SK-N-SH (cell line): Measurements from ENCODE around the gene SMAD2. TPM values are rescaled to one million over a fixed set of nuclear protein-coding genes. Genes with fewer than 3 reads are reported as not detected.

Source experiments
- CTCF ChIA-PET: fragments of 300-600, 350-600 bp; formaldehyde crosslinking; extraction: SDS; loops from one replicate; lab custom pipeline; 2021; lab: Yijun Ruan, JAX
- POLR2A ChIA-PET: fragments of 350-600 bp; sonication (Branson Sonifier 250); formaldehyde crosslinking; extraction: SDS; loops from one replicate; lab custom pipeline; 2020; ENCODE audit warnings: antibody characterized with exemption, inconsistent platforms; lab: Yijun Ruan, JAX
- DNase-seq: peaks from one replicate; pipeline ENCODE4 v3.0.0; 2012
- H2AFZ ChIP-seq: fragments of 200-600 bp; sonication (generic); 2 replicates; pipeline ENCODE4 v1.8.1; 2016; ENCODE audit warnings: antibody characterized with exemption, mild to moderate bottlenecking, low read depth
- H3F3A ChIP-seq: fragments of 200-600 bp; sonication (generic); replicated peaks from 2 replicates; pipeline ENCODE3; 2016; ENCODE audit warnings: antibody characterized with exemption, mild to moderate bottlenecking; ENCODE audit not compliant: insufficient read depth
- H3K27ac ChIP-seq, 2 experiments: fragments of 200-500 bp in 1 of 2; fragments of 200-600 bp in 1 of 2; sonication (Bioruptor generic) in 1 of 2; sonication (generic), shearing (Covaris generic) in 1 of 2; 2 replicates each; pipeline versions ENCODE4 v1.5.1 to v1.6.1; 2014 to 2016; ENCODE audit warnings: low read depth in 2 of 2, inconsistent platforms in 1 of 2, low read length in 1 of 2, mild to moderate bottlenecking in 1 of 2, mixed read lengths in 1 of 2
- H3K27me3 ChIP-seq: fragments of 200-600 bp; sonication (generic), shearing (Covaris generic); 2 replicates; pipeline ENCODE4 v1.6.1; 2016; ENCODE audit warnings: mixed run types; ENCODE audit not compliant: insufficient read depth
- H3K36me3 ChIP-seq, 2 experiments: fragments of 200-500 bp in 1 of 2; fragments of 200-600 bp in 1 of 2; sonication (Bioruptor generic) in 1 of 2; sonication (generic) in 1 of 2; replicated peaks in 1 of 2; 2 replicates each; pipeline versions ENCODE3 to v1.5.1; 2014 to 2016; ENCODE audit warnings: low read length in 1 of 2, mild to moderate bottlenecking in 1 of 2; ENCODE audit not compliant: insufficient read depth in 2 of 2, control insufficient read depth in 1 of 2
- H3K4me1 ChIP-seq, 2 experiments: fragments of 200-500 bp in 1 of 2; fragments of 200-600 bp in 1 of 2; sonication (Bioruptor generic) in 1 of 2; sonication (generic), shearing (Covaris generic) in 1 of 2; 2 replicates each; pipeline versions ENCODE4 v1.5.1 to v1.6.1; 2014 to 2016; ENCODE audit warnings: low read depth in 1 of 2, low read length in 1 of 2, mixed run types in 1 of 2; ENCODE audit not compliant: insufficient read depth in 2 of 2, control insufficient read depth in 1 of 2
- H3K4me2 ChIP-seq: fragments of 200-600 bp; sonication (generic), shearing (Covaris generic); 2 replicates; pipeline ENCODE4 v1.6.1; 2017; ENCODE audit warnings: mixed run types
- H3K4me3 ChIP-seq, 2 experiments: fragments of 200-500 bp in 1 of 2; fragments of 200-600 bp in 1 of 2; sonication (Bioruptor generic) in 1 of 2; sonication (generic), shearing (Covaris generic) in 1 of 2; 2 replicates each; pipeline versions ENCODE4 v1.5.1 to v1.8.1; 2014 to 2016; ENCODE audit warnings: low read depth in 2 of 2, inconsistent platforms in 1 of 2, low read length in 1 of 2, mild to moderate bottlenecking in 1 of 2, mixed read lengths in 1 of 2, moderate library complexity in 1 of 2
- H3K79me2 ChIP-seq: fragments of 200-600 bp; sonication (generic); 2 replicates; pipeline ENCODE4 v1.8.1; 2017; ENCODE audit warnings: mild to moderate bottlenecking; ENCODE audit not compliant: insufficient read depth
- H3K9ac ChIP-seq: fragments of 200-600 bp; sonication (generic); 2 replicates; pipeline ENCODE4 v1.6.1; 2017; ENCODE audit warnings: mixed run types
- H3K9me2 ChIP-seq: fragments of 200-600 bp; sonication (generic); 2 replicates; pipeline ENCODE4 v1.6.1; 2017; ENCODE audit warnings: mixed run types
- H3K9me3 ChIP-seq: fragments of 200-600 bp; sonication (generic); 2 replicates; pipeline ENCODE4 v1.6.1; 2017; ENCODE audit warnings: mixed run types, mild to moderate bottlenecking, moderate library complexity
- H4K20me1 ChIP-seq: fragments of 200-600 bp; sonication (generic); 2 replicates; pipeline ENCODE4 v1.6.1; 2017; ENCODE audit warnings: mild to moderate bottlenecking, mixed run types; ENCODE audit not compliant: insufficient read depth
- ELF1 ChIP-seq: IDR thresholded peaks from 2 replicates; pipeline ENCODE4 v1.4.0; 2012
- EZH2phosphoT487 ChIP-seq: fragments of 200-600 bp; sonication (generic); IDR thresholded peaks from 2 replicates; pipeline ENCODE4 v1.6.1; 2017; ENCODE audit warnings: low read depth, mixed run types, mild to moderate bottlenecking, antibody characterized with exemption, moderate library complexity, borderline replicate concordance
- FOSL2 ChIP-seq: IDR thresholded peaks from 2 replicates; pipeline ENCODE4 v1.4.0; 2012; ENCODE audit warnings: low read depth, mild to moderate bottlenecking, moderate library complexity, borderline replicate concordance
- FOXJ3 ChIP-seq: sonication (generic); formaldehyde crosslinking; IDR thresholded peaks from 2 replicates; pipeline ENCODE4 v1.5.1; 2020; ENCODE audit warnings: mild to moderate bottlenecking, missing genetic modification reagents
- FOXM1 ChIP-seq: IDR thresholded peaks from 2 replicates; pipeline ENCODE4 v1.4.0; 2012; ENCODE audit warnings: low read depth, mild to moderate bottlenecking
- GABPA ChIP-seq: IDR thresholded peaks from 2 replicates; pipeline ENCODE4 v1.4.0; 2012; ENCODE audit warnings: low read depth, mild to moderate bottlenecking
- GATA2 ChIP-seq: sonication (generic); formaldehyde crosslinking; IDR thresholded peaks from 2 replicates; pipeline ENCODE4 v1.5.0; 2020; ENCODE audit warnings: mild to moderate bottlenecking, missing genetic modification reagents
- IRF3 ChIP-seq: fragments of 150-350 bp; IDR thresholded peaks from 2 replicates; pipeline ENCODE4 v1.6.1; 2016; ENCODE audit warnings: mild to moderate bottlenecking, low read depth, low read length
- JUND ChIP-seq: IDR thresholded peaks from 2 replicates; pipeline ENCODE4 v1.4.0; 2012
- MEF2A ChIP-seq: IDR thresholded peaks from 2 replicates; pipeline ENCODE4 v1.4.0; 2012; ENCODE audit warnings: low read depth, borderline replicate concordance
- NFIC ChIP-seq: IDR thresholded peaks from 2 replicates; pipeline ENCODE4 v1.4.0; 2012; ENCODE audit warnings: borderline replicate concordance
- PBX3 ChIP-seq: IDR thresholded peaks from 2 replicates; pipeline ENCODE4; 2012
- POLR2AphosphoS5 ChIP-seq: IDR thresholded peaks from 2 replicates; pipeline ENCODE4 v1.6.1; 2012; ENCODE audit warnings: low read depth, low read length
- RAD21 ChIP-seq: IDR thresholded peaks from 2 replicates; pipeline ENCODE4 v1.6.1; 2012; ENCODE audit warnings: mild to moderate bottlenecking, low read length
- RXRA ChIP-seq: IDR thresholded peaks from 2 replicates; pipeline ENCODE4 v1.4.0; 2012; ENCODE audit warnings: low read depth, mild to moderate bottlenecking, borderline replicate concordance
- SMC3 ChIP-seq: IDR thresholded peaks from 2 replicates; pipeline ENCODE4 v1.6.1; 2012; ENCODE audit warnings: low read depth, low read length, improper control_type of control experiment
- TCF12 ChIP-seq: IDR thresholded peaks from 2 replicates; pipeline ENCODE4 v1.4.0; 2012
- TEAD4 ChIP-seq: IDR thresholded peaks from 2 replicates; pipeline ENCODE4 v1.4.0; 2012; ENCODE audit warnings: mild to moderate bottlenecking, borderline replicate concordance; ENCODE audit not compliant: insufficient read depth
- USF1 ChIP-seq: IDR thresholded peaks from 2 replicates; pipeline ENCODE4 v1.4.0; 2012; ENCODE audit warnings: low read depth, borderline replicate concordance
- USF2 ChIP-seq: fragments of 150-350 bp; IDR thresholded peaks from 2 replicates; pipeline ENCODE4 v1.6.1; 2017; ENCODE audit warnings: antibody characterized with exemption, low read length, low read depth, borderline replicate concordance
- YY1 ChIP-seq: IDR thresholded peaks from 2 replicates; pipeline ENCODE4 v1.4.0; 2012; ENCODE audit warnings: low read depth, mild to moderate bottlenecking
- WGBS: methylation state at CpG from one replicate; pipeline ENCODE4 v1.1.6; 2017; ENCODE audit warnings: low lambda C conversion rate; 5-methylcytosine and 5-hydroxymethylcytosine counted together
- polyA plus RNA-seq, 3 experiments: library from polyadenylated mRNA; depleted of rRNA; stranded (reverse); fragments of >200 nt; gene quantifications; 2 replicates each; pipeline ENCODE4 v1.2.3, GENCODE V29; 2012
- TF ChIP-seq, protein P1 (sequence below): IDR thresholded peaks from 2 replicates; pipeline ENCODE4 v1.4.0; 2012; ENCODE audit warnings: low read depth

SMAD2 gene
- polyA plus RNA-seq, 1 of the 3 experiments (the other 2 are of a cell fraction): 36.3 TPM

DNA sequence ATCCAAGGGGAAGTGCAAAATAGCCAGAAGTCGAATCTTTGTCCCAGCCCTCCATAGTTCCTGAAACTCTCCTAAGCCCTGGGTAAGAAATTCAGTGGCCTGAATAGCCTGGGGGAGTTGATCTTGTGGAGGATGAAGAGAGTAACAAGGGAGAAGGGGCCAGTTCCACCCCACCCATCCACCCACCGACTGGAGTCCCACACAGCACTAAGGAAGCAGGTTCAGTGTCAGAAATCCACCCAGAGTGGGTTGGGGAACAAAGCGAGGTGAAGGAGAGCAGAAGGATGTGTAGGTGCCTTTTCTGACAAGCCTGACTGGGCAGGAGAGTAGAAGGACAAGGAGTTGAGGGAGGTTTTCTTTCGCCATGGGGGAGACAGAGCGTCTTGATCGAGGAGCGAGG lies 136.8 kb downstream of the SMAD2 start:
- no peak overlapping the region for H3K9ac ChIP-seq
- no peak overlapping the region for H3K4me3 ChIP-seq
- no peaks in the 10 kb centered on the region for H3F3A ChIP-seq
- no peak overlapping the region for H3K4me2 ChIP-seq
- no peaks in the 10 kb centered on the region; the same call in 1 of the 2 replicates for H3K27me3 ChIP-seq
- TF ChIP-seq YY1: no peak
- TF ChIP-seq JUND: no peak
- TF ChIP-seq PBX3: no peak
- no peak for TF ChIP-seq GABPA
- TF ChIP-seq, protein P1, sequence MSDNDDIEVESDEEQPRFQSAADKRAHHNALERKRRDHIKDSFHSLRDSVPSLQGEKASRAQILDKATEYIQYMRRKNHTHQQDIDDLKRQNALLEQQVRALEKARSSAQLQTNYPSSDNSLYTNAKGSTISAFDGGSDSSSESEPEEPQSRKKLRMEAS: no peak
- no peak for TF ChIP-seq SMC3
- TF ChIP-seq USF2: no peak
- no peak for TF ChIP-seq POLR2AphosphoS5
- no peak for TF ChIP-seq FOSL2
- TF ChIP-seq RAD21: no peak
- TF ChIP-seq GATA2 (CRISPR knock-in tag): no peak
- TF ChIP-seq, all 33 proteins: peak for 0
- 47% methylated on average over 7 of the region's 7 CpGs for WGBS
- Histone ChIP-seq H3K36me3 (no peaks in the 10 kb centered on the region), H3K79me2 (no peaks in the 10 kb centered on the region), H2AFZ (no peak overlapping the region), H3K4me1 (peaks cover 0 to 8% of the 10 kb centered on the region in 2 experiments; a peak in 1 of 4 replicates), H3K27ac (no peak overlapping the region), H3K9me2 (no peaks in the 10 kb centered on the region), H3K9me3 (no peaks in the 10 kb centered on the region), H4K20me1 (no peaks in the 10 kb centered on the region)
- CTCF ChIA-PET: no interaction called here
- POLR2A ChIA-PET: no interaction called here
- DNase-seq: no peak

- no peaks in the 10 kb centered on the region for H3K9me2 ChIP-seq
- H3K4me1 ChIP-seq: peaks cover 0 to 8% of the 10 kb centered on the region in 2 experiments; a peak in 1 of 4 replicates
- H3K79me2 ChIP-seq: no peaks in the 10 kb centered on the region
- H4K20me1 ChIP-seq: no peaks in the 10 kb centered on the region
- POLR2A ChIA-PET: no interaction called here
- no peaks in the 10 kb centered on the region for H3K9me3 ChIP-seq
- no peak overlapping the region for H3K4me2 ChIP-seq
- DNase-seq: no peak
- CTCF ChIA-PET: no interaction called here
- no peak overlapping the region for H3K9ac ChIP-seq
- H3F3A ChIP-seq: no peaks in the 10 kb centered on the region
- H2AFZ ChIP-seq: no peak overlapping the region
- no peak overlapping the region for H3K27ac ChIP-seq
- H3K36me3 ChIP-seq: no peaks in the 10 kb centered on the region
- no peaks in the 10 kb centered on the region; the same call in 1 of the 2 replicates for H3K27me3 ChIP-seq
- H3K4me3 ChIP-seq: no peak overlapping the region
- 50% methylated on average over 4 of the region's 4 CpGs for WGBS
- TF ChIP-seq TEAD4 (no peak), PBX3 (no peak), FOXJ3 (no peak), USF2 (no peak), JUND (no peak), IRF3 (no peak), ELF1 (no peak), TCF12 (no peak), RAD21 (no peak), MEF2A (no peak), USF1 (no peak), RXRA (no peak), NFIC (no peak), YY1 (no peak), FOXM1 (no peak), FOSL2 (no peak), EZH2phosphoT487 (no peak)
- TF ChIP-seq, protein P1: no peak
Measured at GRCh38 chr18:47791461-47791985, 138.9 kb downstream of the SMAD2 start.
